GM12878 (cell line): Measurements from ENCODE around the gene UPF1. TPM values are rescaled to one million over a fixed set of nuclear protein-coding genes. Genes with fewer than 3 reads are reported as not detected.

Experiments
- ATAC-seq: fragments of 200-7000 bp; cut with Tn5 transposase; 3 replicates; pipeline ENCODE4 v1.9.1; 2020; ENCODE audit warnings: mild to moderate bottlenecking, moderate library complexity
- BruUV-seq: library from RNA; stranded (reverse); fragments of 400-500 nt; replicated peaks from 2 replicates; lab custom pipeline; 2021; lab: Mats Ljungman, UMichigan
- CTCF ChIA-PET: fragments of 300-600 bp; sonication (Branson Sonifier 250); formaldehyde crosslinking; extraction: SDS; loops from one replicate; lab custom pipeline; 2021; ENCODE audit warnings: inconsistent platforms; lab: Yijun Ruan, JAX
- POLR2A ChIA-PET: fragments of 350-600 bp; formaldehyde crosslinking; extraction: SDS; loops from one replicate; lab custom pipeline; 2021; ENCODE audit warnings: inconsistent platforms; lab: Charles Lee
- RAD21 ChIA-PET: fragments of 300-600 bp; sonication (Branson Sonifier 250); formaldehyde crosslinking; loops from one replicate; lab custom pipeline; 2023; ENCODE audit warnings: antibody characterized with exemption; ENCODE audit not compliant: unreplicated experiment; lab: Charles Lee
- SMC1A ChIA-PET: fragments of 300-600 bp; sonication (Branson Sonifier 250); formaldehyde crosslinking; loops from one replicate; lab custom pipeline; 2023; ENCODE audit not compliant: unreplicated experiment, uncharacterized antibody; lab: Charles Lee
- DNase-seq: peaks from one replicate; pipeline ENCODE4 v3.0.0-alpha.2; 2011; ENCODE audit warnings: low read depth, low spot score
- FAIRE-seq: peaks from 3 replicates; lab custom pipeline; 2011; peaks lifted over from hg19 to GRCh38; lab: Jason Lieb, UNC
- H2AFZ ChIP-seq: 2 replicates; pipeline ENCODE4 v1.6.0; 2011; ENCODE audit warnings: low read depth, low read length, control low read depth; ENCODE audit not compliant: control insufficient read depth
- H3K27ac ChIP-seq: 2 replicates; pipeline ENCODE4 v1.5.1; 2011; ENCODE audit warnings: control low read depth; ENCODE audit not compliant: control insufficient read depth, insufficient read depth
- H3K27me3 ChIP-seq, 2 experiments: replicated peaks in 1 of 2; 2 replicates each; pipeline versions ENCODE4 v1.6.0 to v1.6.1; 2011; ENCODE audit warnings: low read length in 1 of 2; ENCODE audit not compliant: control insufficient read depth in 2 of 2, insufficient read depth in 2 of 2
- H3K36me3 ChIP-seq, 2 experiments: 2 replicates each; pipeline ENCODE4 v1.5.1; 2011; ENCODE audit warnings: low read length in 1 of 2; ENCODE audit not compliant: control insufficient read depth in 2 of 2, insufficient read depth in 2 of 2
- H3K4me1 ChIP-seq: 2 replicates; pipeline ENCODE4 v1.6.1; 2011; ENCODE audit warnings: mild to moderate bottlenecking, low read length, moderate library complexity, mixed read lengths; ENCODE audit not compliant: control insufficient read depth, insufficient read depth
- H3K4me2 ChIP-seq: 2 replicates; pipeline ENCODE4 v1.6.0; 2011; ENCODE audit warnings: control low read depth; ENCODE audit not compliant: control insufficient read depth, insufficient read depth
- H3K4me3 ChIP-seq: fragments of 200-600 bp; sonication (generic); 2 replicates; pipeline ENCODE4 v1.5.1; 2016
- H3K79me2 ChIP-seq: 2 replicates; pipeline ENCODE4 v1.6.0; 2011; ENCODE audit warnings: low read length; ENCODE audit not compliant: control insufficient read depth, insufficient read depth
- H3K9ac ChIP-seq: 2 replicates; pipeline ENCODE4 v1.8.0; 2011; ENCODE audit warnings: low read length, control low read depth, mixed read lengths; ENCODE audit not compliant: control insufficient read depth, insufficient read depth
- H3K9me3 ChIP-seq: replicated peaks from 3 replicates; pipeline ENCODE4 v1.5.1; 2011; ENCODE audit warnings: mild to moderate bottlenecking, low read length; ENCODE audit not compliant: control insufficient read depth, insufficient read depth
- H4K20me1 ChIP-seq: 2 replicates; pipeline ENCODE4 v1.6.0; 2011; ENCODE audit not compliant: control insufficient read depth, insufficient read depth
- ATF7 ChIP-seq: fragments of 450-650 bp; IDR thresholded peaks from 2 replicates; pipeline ENCODE4 v1.6.1; 2016; ENCODE audit warnings: low read depth, mild to moderate bottlenecking
- CHD4 ChIP-seq: fragments of 200-600 bp; sonication (generic); IDR thresholded peaks from 2 replicates; pipeline ENCODE4 v1.6.1; 2016; ENCODE audit warnings: mild to moderate bottlenecking
- CREM ChIP-seq: IDR thresholded peaks from 2 replicates; pipeline ENCODE4 v1.6.1; 2014; ENCODE audit warnings: antibody characterized with exemption, low read depth
- EP300 ChIP-seq, 2 experiments: fragments of 150-350 bp in 1 of 2; IDR thresholded peaks; 2 replicates each; pipeline ENCODE4 v1.6.1; 2011 to 2012; ENCODE audit warnings: low read depth in 2 of 2, low read length in 2 of 2, borderline replicate concordance in 1 of 2, improper control_type of control experiment in 1 of 2, inconsistent platforms in 1 of 2; ENCODE audit not compliant: control insufficient read depth in 1 of 2
- IKZF2 ChIP-seq, 2 experiments: fragments of 450-650 bp; IDR thresholded peaks; 2 replicates each; pipeline ENCODE4 v1.6.1; 2017; ENCODE audit warnings: mild to moderate bottlenecking in 2 of 2, moderate library complexity in 2 of 2
- MAX ChIP-seq: IDR thresholded peaks from 2 replicates; pipeline ENCODE4 v1.6.1; 2012; ENCODE audit warnings: low read depth, low read length, improper control_type of control experiment
- RELA ChIP-seq: fragments of 450-650 bp; IDR thresholded peaks from 2 replicates; pipeline ENCODE4 v1.8.0; 2014; ENCODE audit warnings: borderline replicate concordance; ENCODE audit not compliant: partially characterized antibody
- RELB ChIP-seq: fragments of 450-650 bp; IDR thresholded peaks from 2 replicates; pipeline ENCODE4 v1.6.1; 2017; ENCODE audit warnings: low read depth, mild to moderate bottlenecking, moderate library complexity
- STAT1 ChIP-seq: fragments of 450-650 bp; conservative IDR thresholded peaks from 2 replicates; pipeline ENCODE4 v1.6.1; 2014; ENCODE audit warnings: antibody characterized with exemption, mild to moderate bottlenecking
- WGBS: methylation state at CpG from one replicate; pipeline ENCODE4 v1.1.6; 2016; ENCODE audit warnings: low lambda C conversion rate; ENCODE audit not compliant: insufficient replicate concordance, insufficient coverage; ENCODE audit errors: missing lambda C conversion rate; 5-methylcytosine and 5-hydroxymethylcytosine counted together
- in situ Hi-C: fragments of 300-500 bp; cut with MboI; formaldehyde crosslinking; loops from 9 replicates; pipeline ENCODE4 v1.14.3; 2018; ENCODE audit warnings: mixed read lengths
- intact Hi-C: fragments of 100-400 bp; cut with micrococcal nuclease; formaldehyde crosslinking; loops from one replicate; pipeline ENCODE4 v1.14.2; 2022; ENCODE audit not compliant: unreplicated experiment
- polyA plus RNA-seq, 11 experiments: library from polyadenylated mRNA; depleted of rRNA in 4 of 11; unstranded in 6 of 11; stranded (reverse) in 5 of 11; fragments of >200 nt; fragmentation: Nextera tagmentation in 4 of 11; fragmentation: Illumina TruSeq in 1 of 11; extraction: Ambion mirVana in 4 of 11; extraction: Trizol in 1 of 11; gene quantifications; 1 replicate in 1 of 11; 2 replicates in 10 of 11; pipeline versions ENCODE4 v1.2.1 to v1.2.3, GENCODE V29; 2011 to 2016; ENCODE audit warnings: inconsistent platforms in 2 of 11, missing spikeins in 2 of 11, low read depth in 1 of 11
- total RNA-seq, 4 experiments: library from RNA; depleted of rRNA in 3 of 4; stranded (reverse); fragments of >200 nt in 3 of 4; fragmentation: Illumina TruSeq in 1 of 4; extraction: Trizol in 1 of 4; gene quantifications; 2 replicates each; pipeline versions ENCODE4 v1.2.1 to v1.2.3, GENCODE V29; 2013 to 2021
- TF ChIP-seq, protein P1 (sequence below): IDR thresholded peaks from 2 replicates; pipeline ENCODE4 v1.6.1; 2012; ENCODE audit warnings: low read depth, low read length, improper control_type of control experiment
- TF ChIP-seq, protein P2 (sequence below): fragments of 150-350 bp; IDR thresholded peaks from 2 replicates; pipeline ENCODE4 v1.6.1; 2014; ENCODE audit warnings: mild to moderate bottlenecking, low read depth, low read length

Gene UPF1
- total and polyA plus RNA-seq, 10 of the 15 experiments (the other 5 are each of a cell fraction or from before 2014, with no cell fraction given) = 0.58 to 80.9 (median 18.7) TPM

DNA sequence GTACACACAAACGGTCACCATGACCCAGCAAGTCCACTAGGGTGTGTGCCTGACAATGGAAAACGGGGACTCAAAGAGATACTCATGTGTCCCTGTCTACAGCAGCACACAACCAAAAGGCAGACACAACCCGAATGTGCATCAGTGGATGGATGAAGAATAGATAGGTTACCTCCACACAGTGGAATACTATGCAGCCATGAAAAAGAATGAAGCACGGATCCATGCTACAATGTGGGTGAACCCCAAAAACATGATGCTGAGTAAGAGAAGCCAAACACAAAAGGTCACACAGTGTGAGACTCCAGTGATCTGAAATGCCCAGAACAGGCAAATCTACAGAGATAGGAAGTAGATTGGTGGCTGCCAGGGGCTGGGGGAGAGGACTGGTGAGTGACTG, 55.2 kb downstream of the UPF1 start:
- FAIRE-seq (no peak), ATAC-seq (no peak), DNase-seq (no peak)
- ChIA-PET RAD21 (no interaction called here), CTCF (no interaction called here), SMC1A (no interaction called here), POLR2A (no interaction called here)
- Histone ChIP-seq H3K9me3 (no peaks in the 10 kb centered on the region), H3K27me3 (no peaks in the 10 kb centered on the region), H3K9ac (no peak overlapping the region), H3K4me1 (no peaks in the 10 kb centered on the region), H3K4me3 (no peak overlapping the region), H2AFZ (no peak overlapping the region), H3K27ac (no peak overlapping the region), H3K4me2 (no peak overlapping the region), H4K20me1 (no peaks in the 10 kb centered on the region), H3K36me3 (no peaks in the 10 kb centered on the region), H3K79me2 (no peaks in the 10 kb centered on the region)
- no TSS peak for BruUV-seq
- TF ChIP-seq, protein P1, sequence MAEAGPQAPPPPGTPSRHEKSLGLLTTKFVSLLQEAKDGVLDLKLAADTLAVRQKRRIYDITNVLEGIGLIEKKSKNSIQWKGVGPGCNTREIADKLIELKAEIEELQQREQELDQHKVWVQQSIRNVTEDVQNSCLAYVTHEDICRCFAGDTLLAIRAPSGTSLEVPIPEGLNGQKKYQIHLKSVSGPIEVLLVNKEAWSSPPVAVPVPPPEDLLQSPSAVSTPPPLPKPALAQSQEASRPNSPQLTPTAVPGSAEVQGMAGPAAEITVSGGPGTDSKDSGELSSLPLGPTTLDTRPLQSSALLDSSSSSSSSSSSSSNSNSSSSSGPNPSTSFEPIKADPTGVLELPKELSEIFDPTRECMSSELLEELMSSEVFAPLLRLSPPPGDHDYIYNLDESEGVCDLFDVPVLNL = no peak
- TF ChIP-seq, protein P2, sequence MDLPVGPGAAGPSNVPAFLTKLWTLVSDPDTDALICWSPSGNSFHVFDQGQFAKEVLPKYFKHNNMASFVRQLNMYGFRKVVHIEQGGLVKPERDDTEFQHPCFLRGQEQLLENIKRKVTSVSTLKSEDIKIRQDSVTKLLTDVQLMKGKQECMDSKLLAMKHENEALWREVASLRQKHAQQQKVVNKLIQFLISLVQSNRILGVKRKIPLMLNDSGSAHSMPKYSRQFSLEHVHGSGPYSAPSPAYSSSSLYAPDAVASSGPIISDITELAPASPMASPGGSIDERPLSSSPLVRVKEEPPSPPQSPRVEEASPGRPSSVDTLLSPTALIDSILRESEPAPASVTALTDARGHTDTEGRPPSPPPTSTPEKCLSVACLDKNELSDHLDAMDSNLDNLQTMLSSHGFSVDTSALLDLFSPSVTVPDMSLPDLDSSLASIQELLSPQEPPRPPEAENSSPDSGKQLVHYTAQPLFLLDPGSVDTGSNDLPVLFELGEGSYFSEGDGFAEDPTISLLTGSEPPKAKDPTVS = no peak
- no peak for TF ChIP-seq STAT1
- no peak for TF ChIP-seq EP300 (IDR thresholded peaks at IDR 0.05; ENCODE audit: borderline replicate concordance in 1 of 2, control insufficient read depth in 1 of 2, low read depth in 2 of 2, low read length in 2 of 2)
- TF ChIP-seq RELB = no peak
- no peak for TF ChIP-seq CHD4
- no peak for TF ChIP-seq IKZF2 (IDR thresholded peaks at IDR 0.05)
- no peak for TF ChIP-seq RELA
- TF ChIP-seq MAX = no peak
- TF ChIP-seq CREM = no peak
- no peak for TF ChIP-seq ATF7
- in situ Hi-C loops = no loop called here
- WGBS = 35% methylated on average over 4 of the region's 4 CpGs
- intact Hi-C loops = no loop called here
